ENCODE measurements around the gene BMP6. TPM values are rescaled to one million over a fixed set of nuclear protein-coding genes. Genes with fewer than 3 reads are reported as not detected.

BMP6 gene
- polyA plus RNA-seq, 1 donor from 2014 or later, result 2.4 TPM

- Histone ChIP-seq H2AFZ (ENCODE audit: low read depth, low read length) (no peak overlapping the region), H3K36me3 (ENCODE audit: insufficient read depth, low read length) (no peaks in the 10 kb centered on the region), H3K9ac (ENCODE audit: low read length) (no peak overlapping the region), H3K27ac (ENCODE audit: low read length) (no peak overlapping the region), H3K79me2 (replicated peaks; ENCODE audit: insufficient read depth, low read length) (no peaks in the 10 kb centered on the region), H3K4me2 (ENCODE audit: low read length) (no peak overlapping the region), H3K9me3 (ENCODE audit: low read length) (no peaks in the 10 kb centered on the region), H4K20me1 (ENCODE audit: insufficient read depth) (no peaks in the 10 kb centered on the region), H3F3A (ENCODE audit: insufficient read depth, low read length, poor library complexity, severe bottlenecking) (no peaks in the 10 kb centered on the region), H3K4me3 (ENCODE audit: low read length) (no peak overlapping the region), H3K27me3 (ENCODE audit: insufficient read depth, low read depth, low read length) (no peaks in the 10 kb centered on the region), H3K9me2 (ENCODE audit: insufficient read depth, low read length) (no peaks in the 10 kb centered on the region)
- TF ChIP-seq, protein P1, sequence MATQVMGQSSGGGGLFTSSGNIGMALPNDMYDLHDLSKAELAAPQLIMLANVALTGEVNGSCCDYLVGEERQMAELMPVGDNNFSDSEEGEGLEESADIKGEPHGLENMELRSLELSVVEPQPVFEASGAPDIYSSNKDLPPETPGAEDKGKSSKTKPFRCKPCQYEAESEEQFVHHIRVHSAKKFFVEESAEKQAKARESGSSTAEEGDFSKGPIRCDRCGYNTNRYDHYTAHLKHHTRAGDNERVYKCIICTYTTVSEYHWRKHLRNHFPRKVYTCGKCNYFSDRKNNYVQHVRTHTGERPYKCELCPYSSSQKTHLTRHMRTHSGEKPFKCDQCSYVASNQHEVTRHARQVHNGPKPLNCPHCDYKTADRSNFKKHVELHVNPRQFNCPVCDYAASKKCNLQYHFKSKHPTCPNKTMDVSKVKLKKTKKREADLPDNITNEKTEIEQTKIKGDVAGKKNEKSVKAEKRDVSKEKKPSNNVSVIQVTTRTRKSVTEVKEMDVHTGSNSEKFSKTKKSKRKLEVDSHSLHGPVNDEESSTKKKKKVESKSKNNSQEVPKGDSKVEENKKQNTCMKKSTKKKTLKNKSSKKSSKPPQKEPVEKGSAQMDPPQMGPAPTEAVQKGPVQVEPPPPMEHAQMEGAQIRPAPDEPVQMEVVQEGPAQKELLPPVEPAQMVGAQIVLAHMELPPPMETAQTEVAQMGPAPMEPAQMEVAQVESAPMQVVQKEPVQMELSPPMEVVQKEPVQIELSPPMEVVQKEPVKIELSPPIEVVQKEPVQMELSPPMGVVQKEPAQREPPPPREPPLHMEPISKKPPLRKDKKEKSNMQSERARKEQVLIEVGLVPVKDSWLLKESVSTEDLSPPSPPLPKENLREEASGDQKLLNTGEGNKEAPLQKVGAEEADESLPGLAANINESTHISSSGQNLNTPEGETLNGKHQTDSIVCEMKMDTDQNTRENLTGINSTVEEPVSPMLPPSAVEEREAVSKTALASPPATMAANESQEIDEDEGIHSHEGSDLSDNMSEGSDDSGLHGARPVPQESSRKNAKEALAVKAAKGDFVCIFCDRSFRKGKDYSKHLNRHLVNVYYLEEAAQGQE (IDR thresholded peaks at IDR 0.05; ENCODE audit: borderline replicate concordance), result no peak
- TF ChIP-seq TAF1 (IDR thresholded peaks at IDR 0.05; ENCODE audit: low read depth), result no peak
- no peak for TF ChIP-seq POLR2AphosphoS5 (IDR thresholded peaks at IDR 0.05)
- no peak for TF ChIP-seq SMC3 (conservative IDR thresholded peaks at IDR 0.05; ENCODE audit: poor library complexity)
- no peak for TF ChIP-seq CTCF (IDR thresholded peaks at IDR 0.05; ENCODE audit: poor library complexity, severe bottlenecking)
- TF ChIP-seq RAD21 (conservative IDR thresholded peaks at IDR 0.05), result no peak
- no peak for TF ChIP-seq EZH2 (IDR thresholded peaks at IDR 0.05; ENCODE audit: borderline replicate concordance, insufficient read depth, low read length, poor library complexity, severe bottlenecking)
- no peak for TF ChIP-seq EP300 (conservative IDR thresholded peaks at IDR 0.05; ENCODE audit: poor library complexity, severe bottlenecking)
- no peak for TF ChIP-seq MXI1 (conservative IDR thresholded peaks at IDR 0.05; ENCODE audit: poor library complexity, severe bottlenecking)
Observed at GRCh38 chr6:7693827-7694226, 32.1 kb upstream of the BMP6 start.

DNA sequence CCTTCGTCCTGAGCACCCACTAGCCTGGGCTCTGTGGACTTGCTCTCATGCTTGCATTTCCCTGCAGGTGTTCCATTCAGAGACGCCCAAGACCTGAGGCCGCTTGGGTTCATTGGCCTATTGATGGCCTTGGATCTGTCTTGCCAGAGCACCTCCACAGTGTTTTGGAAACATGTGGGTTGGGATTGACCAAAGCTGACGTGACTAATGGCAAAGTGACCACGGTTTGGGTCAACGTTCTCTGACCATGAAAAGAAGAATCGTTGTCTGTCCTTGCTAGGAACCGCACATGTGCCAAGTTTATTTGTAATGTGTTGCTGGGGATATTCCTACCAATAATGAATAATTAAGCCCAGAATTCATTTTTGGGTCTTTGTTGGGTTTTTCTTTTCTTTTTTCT is 29.8 kb upstream of the BMP6 start:
- Histone ChIP-seq H3F3A (ENCODE audit: insufficient read depth, low read length, poor library complexity, severe bottlenecking) (no peaks in the 10 kb centered on the region), H3K9ac (ENCODE audit: low read length) (no peak overlapping the region), H3K27ac (ENCODE audit: low read length) (no peak overlapping the region), H3K9me2 (ENCODE audit: insufficient read depth, low read length) (no peaks in the 10 kb centered on the region), H3K36me3 (ENCODE audit: insufficient read depth, low read length) (no peaks in the 10 kb centered on the region), H3K9me3 (ENCODE audit: low read length) (no peaks in the 10 kb centered on the region), H3K27me3 (ENCODE audit: insufficient read depth, low read depth, low read length) (no peaks in the 10 kb centered on the region), H3K79me2 (replicated peaks; ENCODE audit: insufficient read depth, low read length) (no peaks in the 10 kb centered on the region), H3K4me2 (ENCODE audit: low read length) (no peak overlapping the region), H3K4me3 (ENCODE audit: low read length) (no peak overlapping the region), H2AFZ (ENCODE audit: low read depth, low read length) (no peak overlapping the region), H4K20me1 (ENCODE audit: insufficient read depth) (no peaks in the 10 kb centered on the region)
- TF ChIP-seq MXI1 (conservative IDR thresholded peaks at IDR 0.05; ENCODE audit: poor library complexity, severe bottlenecking) (no peak), EP300 (conservative IDR thresholded peaks at IDR 0.05; ENCODE audit: poor library complexity, severe bottlenecking) (no peak), SMC3 (conservative IDR thresholded peaks at IDR 0.05; ENCODE audit: poor library complexity) (no peak), POLR2AphosphoS5 (IDR thresholded peaks at IDR 0.05) (no peak), CTCF (IDR thresholded peaks at IDR 0.05; ENCODE audit: poor library complexity, severe bottlenecking) (no peak), RAD21 (conservative IDR thresholded peaks at IDR 0.05) (no peak), EZH2 (IDR thresholded peaks at IDR 0.05; ENCODE audit: borderline replicate concordance, insufficient read depth, low read length, poor library complexity, severe bottlenecking) (no peak), TAF1 (IDR thresholded peaks at IDR 0.05; ENCODE audit: low read depth) (no peak)
- TF ChIP-seq, protein P1 (IDR thresholded peaks at IDR 0.05; ENCODE audit: borderline replicate concordance), result no peak

All from neural cell (in vitro differentiated cells).